Testis (tissue), 2 donors: Measurements from ENCODE around the gene RRP12.

ENCODE experiments used
- CTCF ChIP-seq, 3 experiments: fragments of 450-650 bp in 2 of 3; fragments of 200-600 bp in 1 of 3; sonication (generic) in 1 of 3; IDR thresholded peaks; one replicate each; pipeline ENCODE4 v1.5.1; 2016 to 2019; ENCODE audit warnings: antibody characterized with exemption in 3 of 3, mild to moderate bottlenecking in 2 of 3, moderate library complexity in 1 of 3
- POLR2A ChIP-seq: fragments of 450-650 bp; IDR thresholded peaks from one replicate; pipeline ENCODE4 v1.6.1; 2017; ENCODE audit warnings: antibody characterized with exemption, mild to moderate bottlenecking, moderate library complexity

DNA sequence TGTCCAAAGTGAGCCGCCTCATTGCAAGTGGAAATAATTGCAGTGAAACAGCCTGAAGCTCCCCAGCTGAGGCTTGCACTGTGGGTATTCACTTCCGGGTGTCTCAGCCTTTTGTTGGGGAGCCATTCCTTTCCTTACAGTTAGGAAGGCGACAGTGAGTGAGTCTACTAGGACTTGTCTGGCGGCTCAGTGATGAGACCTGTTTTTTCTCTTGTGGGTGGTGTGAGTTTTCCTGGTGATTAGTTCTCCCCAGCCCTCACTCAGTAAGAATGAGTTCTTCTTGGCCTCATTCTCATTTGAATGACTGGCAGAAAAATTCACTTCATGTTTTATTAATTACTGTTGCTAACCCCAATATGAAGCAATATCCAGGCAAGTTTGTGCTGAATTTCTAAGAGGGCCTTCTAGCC, 27.4 kb upstream of the RRP12 start:
- TF ChIP-seq CTCF (IDR thresholded peaks at IDR 0.05) = no peak
- TF ChIP-seq POLR2A = no peak
